Omental fat pad (tissue), 4 donors: ENCODE measurements around the gene ZNF384. TPM values are rescaled to one million over a fixed set of nuclear protein-coding genes. Genes with fewer than 3 reads are reported as not detected.

Experiments used
- ATAC-seq: fragments of 150-250 bp; one replicate; pipeline ENCODE4 v1.9.1; 2016; ENCODE audit warnings: mild to moderate bottlenecking, moderate library complexity; ENCODE audit not compliant: low FRiP score
- DNase-seq: peaks from one replicate; pipeline ENCODE4 v3.0.0-alpha.2; 2019; ENCODE audit warnings: low spot score
- total RNA-seq, 4 donors: library from RNA; depleted of rRNA; stranded (reverse); fragments of >200 nt; gene quantifications; one replicate each; pipeline ENCODE4 v1.1.0, GENCODE V29; 2016
- TF ChIP-seq, protein P1 (sequence below), 3 donors: fragments of 450-650 bp; IDR thresholded peaks; one replicate each; pipeline ENCODE4 v1.5.1; 2016 to 2017; ENCODE audit warnings: antibody characterized with exemption in 3 of 3, mild to moderate bottlenecking in 3 of 3, moderate library complexity in 2 of 3

ZNF384 gene
- total RNA-seq, 4 donors from 2014 or later, result 28.1 to 36.7 (median 34.6) TPM

DNA sequence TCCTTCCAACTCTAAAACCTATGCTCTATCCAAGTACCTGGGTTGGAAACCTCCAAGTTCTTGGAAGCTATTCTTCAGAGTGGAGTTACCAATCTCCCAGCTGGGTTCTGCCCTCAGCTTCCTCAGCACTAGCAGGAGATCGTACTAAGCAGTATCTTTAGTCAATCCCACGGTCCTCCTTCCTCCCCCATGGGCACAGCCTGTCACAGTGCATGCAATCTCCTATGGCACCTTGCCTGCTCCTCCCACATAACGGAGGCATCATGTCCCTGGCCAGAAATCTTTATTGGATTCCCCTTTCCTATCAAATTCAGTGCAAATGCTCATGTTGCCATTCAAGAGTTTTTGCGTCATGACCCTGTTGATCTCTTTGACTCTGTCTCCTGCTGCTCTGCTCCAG, 48.0 kb downstream of the ZNF384 start:
- ATAC-seq, result no peak
- TF ChIP-seq, protein P1, sequence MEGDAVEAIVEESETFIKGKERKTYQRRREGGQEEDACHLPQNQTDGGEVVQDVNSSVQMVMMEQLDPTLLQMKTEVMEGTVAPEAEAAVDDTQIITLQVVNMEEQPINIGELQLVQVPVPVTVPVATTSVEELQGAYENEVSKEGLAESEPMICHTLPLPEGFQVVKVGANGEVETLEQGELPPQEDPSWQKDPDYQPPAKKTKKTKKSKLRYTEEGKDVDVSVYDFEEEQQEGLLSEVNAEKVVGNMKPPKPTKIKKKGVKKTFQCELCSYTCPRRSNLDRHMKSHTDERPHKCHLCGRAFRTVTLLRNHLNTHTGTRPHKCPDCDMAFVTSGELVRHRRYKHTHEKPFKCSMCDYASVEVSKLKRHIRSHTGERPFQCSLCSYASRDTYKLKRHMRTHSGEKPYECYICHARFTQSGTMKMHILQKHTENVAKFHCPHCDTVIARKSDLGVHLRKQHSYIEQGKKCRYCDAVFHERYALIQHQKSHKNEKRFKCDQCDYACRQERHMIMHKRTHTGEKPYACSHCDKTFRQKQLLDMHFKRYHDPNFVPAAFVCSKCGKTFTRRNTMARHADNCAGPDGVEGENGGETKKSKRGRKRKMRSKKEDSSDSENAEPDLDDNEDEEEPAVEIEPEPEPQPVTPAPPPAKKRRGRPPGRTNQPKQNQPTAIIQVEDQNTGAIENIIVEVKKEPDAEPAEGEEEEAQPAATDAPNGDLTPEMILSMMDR (IDR thresholded peaks at IDR 0.05), result no peak

GRCh38 chr12:6640497-6640896, 48.7 kb downstream of the ZNF384 start:
- TF ChIP-seq, protein P1 (IDR thresholded peaks at IDR 0.05), result no peak
- DNase-seq (no peak), ATAC-seq (no peak)

More for the DNA sequence above, 48.0 kb downstream of the ZNF384 start:
- DNase-seq, result no peak

GRCh38 chr12:6639151-6639801, 49.9 kb downstream of the ZNF384 start:
- TF ChIP-seq, protein P1 (IDR thresholded peaks at IDR 0.05), result no peak
- no peak for ATAC-seq
- DNase-seq, result no peak

DNA sequence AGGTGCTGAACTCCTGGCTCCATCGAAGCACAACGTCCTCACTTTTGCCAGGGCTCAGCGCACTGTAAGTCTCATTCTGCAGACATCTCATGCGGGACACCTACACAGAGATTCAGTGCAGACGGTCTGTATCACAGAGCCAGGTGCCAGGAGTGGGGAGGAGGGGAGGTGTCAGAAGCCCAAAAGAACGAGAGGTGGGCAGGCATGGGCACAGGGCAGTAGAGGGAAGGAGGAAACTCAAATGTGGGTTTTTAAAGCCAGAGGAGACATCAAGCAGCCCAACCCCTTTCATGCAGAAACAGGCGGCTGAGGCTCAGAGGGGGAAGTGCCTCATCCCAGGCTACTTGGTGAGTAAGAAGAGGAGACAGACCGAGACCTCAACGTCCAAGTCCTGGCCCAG, 50.9 kb downstream of the ZNF384 start:
- DNase-seq (no peak), ATAC-seq (no peak)
- TF ChIP-seq, protein P1 (IDR thresholded peaks at IDR 0.05), result no peak

- DNase-seq, result no peak
- TF ChIP-seq, protein P1 (IDR thresholded peaks at IDR 0.05), result no peak
- ATAC-seq, result peak; percentile 76
Observed at GRCh38 chr12:6635856-6636531, 53.2 kb downstream of the ZNF384 start, which contains the start of gene LPAR5. Gene LPAR5 (minus strand): TSS chr12:6635959. CDS start chr12:6621248, 14,711 bp downstream.

DNA sequence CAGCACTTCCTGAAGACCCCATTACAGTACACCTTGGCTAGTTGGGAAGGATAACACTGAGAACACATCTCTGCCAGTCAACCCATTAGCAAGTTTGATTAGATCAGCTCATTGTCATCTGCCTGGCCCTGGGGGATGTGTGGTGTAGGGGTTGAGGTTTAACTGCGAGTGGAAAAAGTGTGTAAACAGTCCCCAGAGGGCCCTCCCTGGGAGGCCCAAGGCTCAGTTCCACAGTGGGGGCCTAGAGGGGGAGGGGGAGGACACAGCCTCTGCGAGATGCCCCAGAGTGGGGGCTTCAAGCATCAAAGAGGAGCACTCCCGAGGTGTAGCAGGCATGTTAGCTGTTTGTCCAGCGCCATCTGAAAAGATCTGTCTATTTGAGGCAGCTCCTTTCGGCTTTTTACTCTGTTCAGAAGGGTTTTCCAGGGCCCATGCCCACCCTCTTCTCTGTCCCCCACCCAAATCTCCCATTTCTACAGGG, 53.8 kb downstream of the ZNF384 start:
- ATAC-seq, result no peak
- no peak for DNase-seq
- TF ChIP-seq, protein P1 (IDR thresholded peaks at IDR 0.05), result no peak
